ENCODE results near the gene OTP.

The OTP gene

GRCh38 chr5:77640589-77641396 lies 2.3 kb upstream of the OTP start:
- DNase-seq (ENCODE audit: low spot score) = no peak

- no peak for DNase-seq (ENCODE audit: low spot score)
Observed at GRCh38 chr5:77638763-77639671, 504 bp upstream of the OTP start.

- no peak for DNase-seq (ENCODE audit: low spot score)
Observed at GRCh38 chr5:77637170-77637997, 1.1 kb downstream of the OTP start.

- DNase-seq (ENCODE audit: low spot score) = no peak
Observed at GRCh38 chr5:77636641-77637169, 1.8 kb downstream of the OTP start.

GRCh38 chr5:77635917-77636640 lies 2.4 kb downstream of the OTP start:
- DNase-seq (ENCODE audit: low spot score) = no peak

- DNase-seq (ENCODE audit: low spot score) = no peak
Observed at GRCh38 chr5:77635067-77635916, 3.2 kb downstream of the OTP start.

- no peak for DNase-seq (ENCODE audit: low spot score)
Observed at GRCh38 chr5:77633709-77634108, 4.8 kb downstream of the OTP start.

GRCh38 chr5:77633207-77633675 lies 5.3 kb downstream of the OTP start:
- no peak for DNase-seq (ENCODE audit: low spot score)

GRCh38 chr5:77632526-77633206 lies 5.8 kb downstream of the OTP start:
- DNase-seq (ENCODE audit: low spot score) = no peak

GRCh38 chr5:77630114-77630680 lies 8.3 kb downstream of the OTP start:
- peak; percentile 78 for DNase-seq (ENCODE audit: low spot score)

- DNase-seq (ENCODE audit: low spot score) = no peak
Observed at GRCh38 chr5:77629509-77630113, 8.9 kb downstream of the OTP start.

- DNase-seq (ENCODE audit: low spot score) = no peak
Observed at GRCh38 chr5:77628840-77629508, 9.5 kb downstream of the OTP start.

- no peak for DNase-seq (ENCODE audit: low spot score)
Observed at GRCh38 chr5:77627869-77628674, 10.4 kb downstream of the OTP start.

GRCh38 chr5:77623203-77623740 lies 15.2 kb downstream of the OTP start:
- no peak for DNase-seq (ENCODE audit: low spot score)

- DNase-seq (ENCODE audit: low spot score) = no peak
Observed at GRCh38 chr5:77621440-77621839, 17.1 kb downstream of the OTP start.

- DNase-seq (ENCODE audit: low spot score) = no peak
Observed at GRCh38 chr5:77620405-77620804, 18.1 kb downstream of the OTP start.

GRCh38 chr5:77616920-77617319 lies 21.6 kb downstream of the OTP start:
- no peak for DNase-seq (ENCODE audit: low spot score)
